ENCODE measurements around the gene SYNPO.

The SYNPO gene

GRCh38 chr5:150663936-150664335, 23.5 kb downstream of the SYNPO start:
- H3K4me3 ChIP-seq (ENCODE audit: low read length): no peak overlapping the region
- DNase-seq (ENCODE audit: low read depth): no peak
- no peak for TF ChIP-seq CTCF (conservative IDR thresholded peaks at IDR 0.05; ENCODE audit: low read depth, low read length)

- no peak for DNase-seq (ENCODE audit: low read depth)
- no peak overlapping the region for H3K4me3 ChIP-seq (ENCODE audit: low read length)
- TF ChIP-seq CTCF (conservative IDR thresholded peaks at IDR 0.05; ENCODE audit: low read depth, low read length): no peak
These were observed 24.6 kb downstream of the SYNPO start for GRCh38 chr5:150665044-150665443.

GRCh38 chr5:150670275-150670947, 30.0 kb downstream of the SYNPO start:
- no peak for TF ChIP-seq CTCF (conservative IDR thresholded peaks at IDR 0.05; ENCODE audit: low read depth, low read length)
- H3K4me3 ChIP-seq (ENCODE audit: low read length): no peak overlapping the region
- no peak for DNase-seq (ENCODE audit: low read depth)

GRCh38 chr5:150670948-150671310, 30.5 kb downstream of the SYNPO start:
- no peak overlapping the region for H3K4me3 ChIP-seq (ENCODE audit: low read length)
- no peak for TF ChIP-seq CTCF (conservative IDR thresholded peaks at IDR 0.05; ENCODE audit: low read depth, low read length)
- no peak for DNase-seq (ENCODE audit: low read depth)

- H3K4me3 ChIP-seq (ENCODE audit: low read length): peak overlapping the region; percentile 60
- TF ChIP-seq CTCF (conservative IDR thresholded peaks at IDR 0.05; ENCODE audit: low read depth, low read length): no peak
- DNase-seq (ENCODE audit: low read depth): no peak
These were observed 31.2 kb downstream of the SYNPO start for GRCh38 chr5:150671509-150672236.

GRCh38 chr5:150672237-150672883, 31.9 kb downstream of the SYNPO start:
- DNase-seq (ENCODE audit: low read depth): no peak
- TF ChIP-seq CTCF (conservative IDR thresholded peaks at IDR 0.05; ENCODE audit: low read depth, low read length): no peak
- peak overlapping the region; percentile 60 for H3K4me3 ChIP-seq (ENCODE audit: low read length)

Measured in retinal pigment epithelial cell (primary cell).